Neural cell (in vitro differentiated cells): Measurements from ENCODE around the gene MUC6. TPM values are rescaled to one million over a fixed set of nuclear protein-coding genes. Genes with fewer than 3 reads are reported as not detected.
A peak's percentile ranks its signal among the peaks of the same experiment; 100 is the strongest.
"Not testable (repeated sequence)": the region's sequence is repeated elsewhere in the genome, so short reads cannot be mapped to it uniquely, and the experiment has no call there.

Experiments
- H2AFZ ChIP-seq: fragments of 200-600, 300-800 bp; sonication (generic), shearing (Covaris generic); 2 replicates; pipeline ENCODE4 v1.6.0; 2014; ENCODE audit warnings: low read depth, mild to moderate bottlenecking, antibody characterized with exemption, low read length, moderate library complexity
- H3F3A ChIP-seq: fragments of 200-600 bp; shearing (Covaris generic); 2 replicates; pipeline ENCODE4 v1.6.1; 2016; ENCODE audit warnings: mild to moderate bottlenecking, moderate library complexity, mixed read lengths, antibody characterized with exemption, low read length; ENCODE audit not compliant: insufficient read depth, poor library complexity, severe bottlenecking
- H3K27ac ChIP-seq: fragments of 200-600, 300-800 bp; sonication (generic), shearing (Covaris generic); 2 replicates; pipeline ENCODE4 v1.5.1; 2014; ENCODE audit warnings: mild to moderate bottlenecking, low read length, moderate library complexity
- H3K27me3 ChIP-seq: fragments of 300-800, 200-600 bp; sonication (generic), shearing (Covaris generic); 2 replicates; pipeline ENCODE4 v1.6.0; 2014; ENCODE audit warnings: mild to moderate bottlenecking, low read depth, low read length, moderate library complexity; ENCODE audit not compliant: insufficient read depth
- H3K36me3 ChIP-seq: fragments of 300-800, 200-600 bp; sonication (generic), shearing (Covaris generic); 2 replicates; pipeline ENCODE4 v1.5.1; 2014; ENCODE audit warnings: mild to moderate bottlenecking, antibody characterized with exemption, low read length, moderate library complexity; ENCODE audit not compliant: insufficient read depth
- H3K4me2 ChIP-seq: fragments of 300-800, 200-600 bp; sonication (generic), shearing (Covaris generic); 2 replicates; pipeline ENCODE4 v1.6.0; 2014; ENCODE audit warnings: mild to moderate bottlenecking, low read length
- H3K4me3 ChIP-seq: fragments of 300-800, 200-600 bp; sonication (generic), shearing (Covaris generic); 2 replicates; pipeline ENCODE4 v1.5.1; 2014; ENCODE audit warnings: mild to moderate bottlenecking, low read length, moderate library complexity
- H3K79me2 ChIP-seq: fragments of 200-600 bp; shearing (Covaris generic); replicated peaks from 2 replicates; pipeline ENCODE4 v1.6.0; 2014; ENCODE audit warnings: mild to moderate bottlenecking, low read length, moderate library complexity; ENCODE audit not compliant: insufficient read depth
- H3K9ac ChIP-seq: fragments of 300-800, 200-600 bp; sonication (generic), shearing (Covaris generic); 2 replicates; pipeline ENCODE4 v1.6.1; 2016; ENCODE audit warnings: mild to moderate bottlenecking, low read length, mixed read lengths
- H3K9me2 ChIP-seq: fragments of 200-600 bp; shearing (Covaris generic); 2 replicates; pipeline ENCODE4 v1.6.1; 2016; ENCODE audit warnings: mild to moderate bottlenecking, low read length, mixed read lengths; ENCODE audit not compliant: insufficient read depth
- H3K9me3 ChIP-seq: fragments of 200-600, 300-800 bp; sonication (generic), shearing (Covaris generic); 2 replicates; pipeline ENCODE4 v1.6.1; 2016; ENCODE audit warnings: mild to moderate bottlenecking, mixed run types, low read length, moderate library complexity, mixed read lengths
- H4K20me1 ChIP-seq: fragments of 200-600 bp; shearing (Covaris generic); 2 replicates; pipeline ENCODE4 v1.6.1; 2016; ENCODE audit warnings: mild to moderate bottlenecking, mixed run types; ENCODE audit not compliant: insufficient read depth
- EP300 ChIP-seq: fragments of 450-650 bp; conservative IDR thresholded peaks from 2 replicates; pipeline ENCODE4 v1.6.1; 2014; ENCODE audit warnings: antibody characterized with exemption, mild to moderate bottlenecking, moderate library complexity; ENCODE audit not compliant: poor library complexity, severe bottlenecking
- EZH2 ChIP-seq: fragments of 200-600, 300-800 bp; shearing (Covaris generic), sonication (generic); IDR thresholded peaks from 2 replicates; pipeline ENCODE4 v1.6.1; 2014; ENCODE audit warnings: antibody characterized with exemption, low read length, borderline replicate concordance, mild to moderate bottlenecking; ENCODE audit not compliant: insufficient read depth, poor library complexity, severe bottlenecking
- MXI1 ChIP-seq: fragments of 450-650 bp; conservative IDR thresholded peaks from 2 replicates; pipeline ENCODE4 v1.6.1; 2014; ENCODE audit warnings: antibody characterized with exemption, mild to moderate bottlenecking; ENCODE audit not compliant: poor library complexity, severe bottlenecking
- POLR2AphosphoS5 ChIP-seq: IDR thresholded peaks from 2 replicates; pipeline ENCODE4 v1.6.1; 2012
- RAD21 ChIP-seq: fragments of 450-650 bp; conservative IDR thresholded peaks from 2 replicates; pipeline ENCODE4 v1.6.1; 2014; ENCODE audit warnings: antibody characterized with exemption, mild to moderate bottlenecking, moderate library complexity
- REST ChIP-seq: IDR thresholded peaks from 2 replicates; pipeline ENCODE4 v1.6.1; 2012; ENCODE audit warnings: borderline replicate concordance
- SMC3 ChIP-seq: fragments of 450-650 bp; conservative IDR thresholded peaks from 2 replicates; pipeline ENCODE4 v1.6.1; 2014; ENCODE audit warnings: antibody characterized with exemption, mild to moderate bottlenecking, moderate library complexity; ENCODE audit not compliant: poor library complexity
- TAF1 ChIP-seq: IDR thresholded peaks from 2 replicates; pipeline ENCODE4 v1.6.1; 2012; ENCODE audit warnings: low read depth
- polyA plus RNA-seq: library from polyadenylated mRNA; depleted of rRNA; stranded (reverse); fragments of >200 nt; gene quantifications from 2 replicates; pipeline ENCODE4 v1.2.3, GENCODE V29; 2014
- TF ChIP-seq, protein P1 (sequence below): fragments of 450-650 bp; IDR thresholded peaks from 2 replicates; pipeline ENCODE4 v1.5.1; 2014; ENCODE audit warnings: antibody characterized with exemption, mild to moderate bottlenecking, moderate library complexity; ENCODE audit not compliant: poor library complexity, severe bottlenecking

The MUC6 gene
- polyA plus RNA-seq, 1 donor from 2014 or later, result not detected

DNA sequence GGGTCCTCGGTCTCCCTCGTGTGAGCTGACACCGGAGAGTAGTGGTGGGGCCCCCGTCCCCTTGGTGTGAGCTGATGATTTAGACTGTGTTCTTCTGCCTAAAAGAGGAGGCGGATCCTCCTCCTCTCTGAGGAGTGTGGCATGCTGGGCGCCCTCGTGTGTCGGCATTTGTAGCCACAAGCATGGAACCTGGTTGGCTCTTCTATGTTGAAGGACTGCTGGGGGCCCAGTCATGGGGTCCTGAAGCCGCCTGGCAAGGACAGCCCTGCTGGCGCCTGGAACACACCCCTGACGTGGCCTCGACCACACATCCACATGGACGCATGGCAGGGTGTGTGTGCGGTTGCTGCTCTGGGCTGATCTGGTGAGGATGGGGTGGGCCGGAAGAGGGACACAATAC is 60.7 kb downstream of the MUC6 start:
- Histone ChIP-seq H3K36me3 (no peaks in the 10 kb centered on the region), H3K4me2 (no peak overlapping the region), H4K20me1 (no peaks in the 10 kb centered on the region), H3K9me2 (no peaks in the 10 kb centered on the region), H3K9ac (no peak overlapping the region), H3K79me2 (no peaks in the 10 kb centered on the region), H3K9me3 (no peaks in the 10 kb centered on the region), H3K27me3 (no peaks in the 10 kb centered on the region), H2AFZ (no peak overlapping the region), H3K4me3 (no peak overlapping the region), H3F3A (no peaks in the 10 kb centered on the region), H3K27ac (no peak overlapping the region)
- TF ChIP-seq REST, result no peak
- TF ChIP-seq SMC3, result peak; percentile 50
- no peak for TF ChIP-seq TAF1
- TF ChIP-seq RAD21, result peak; percentile 26
- TF ChIP-seq POLR2AphosphoS5, result no peak
- TF ChIP-seq EZH2, result no peak
- no peak for TF ChIP-seq MXI1
- TF ChIP-seq, protein P1, sequence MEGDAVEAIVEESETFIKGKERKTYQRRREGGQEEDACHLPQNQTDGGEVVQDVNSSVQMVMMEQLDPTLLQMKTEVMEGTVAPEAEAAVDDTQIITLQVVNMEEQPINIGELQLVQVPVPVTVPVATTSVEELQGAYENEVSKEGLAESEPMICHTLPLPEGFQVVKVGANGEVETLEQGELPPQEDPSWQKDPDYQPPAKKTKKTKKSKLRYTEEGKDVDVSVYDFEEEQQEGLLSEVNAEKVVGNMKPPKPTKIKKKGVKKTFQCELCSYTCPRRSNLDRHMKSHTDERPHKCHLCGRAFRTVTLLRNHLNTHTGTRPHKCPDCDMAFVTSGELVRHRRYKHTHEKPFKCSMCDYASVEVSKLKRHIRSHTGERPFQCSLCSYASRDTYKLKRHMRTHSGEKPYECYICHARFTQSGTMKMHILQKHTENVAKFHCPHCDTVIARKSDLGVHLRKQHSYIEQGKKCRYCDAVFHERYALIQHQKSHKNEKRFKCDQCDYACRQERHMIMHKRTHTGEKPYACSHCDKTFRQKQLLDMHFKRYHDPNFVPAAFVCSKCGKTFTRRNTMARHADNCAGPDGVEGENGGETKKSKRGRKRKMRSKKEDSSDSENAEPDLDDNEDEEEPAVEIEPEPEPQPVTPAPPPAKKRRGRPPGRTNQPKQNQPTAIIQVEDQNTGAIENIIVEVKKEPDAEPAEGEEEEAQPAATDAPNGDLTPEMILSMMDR, result no peak
- TF ChIP-seq EP300, result no peak

DNA sequence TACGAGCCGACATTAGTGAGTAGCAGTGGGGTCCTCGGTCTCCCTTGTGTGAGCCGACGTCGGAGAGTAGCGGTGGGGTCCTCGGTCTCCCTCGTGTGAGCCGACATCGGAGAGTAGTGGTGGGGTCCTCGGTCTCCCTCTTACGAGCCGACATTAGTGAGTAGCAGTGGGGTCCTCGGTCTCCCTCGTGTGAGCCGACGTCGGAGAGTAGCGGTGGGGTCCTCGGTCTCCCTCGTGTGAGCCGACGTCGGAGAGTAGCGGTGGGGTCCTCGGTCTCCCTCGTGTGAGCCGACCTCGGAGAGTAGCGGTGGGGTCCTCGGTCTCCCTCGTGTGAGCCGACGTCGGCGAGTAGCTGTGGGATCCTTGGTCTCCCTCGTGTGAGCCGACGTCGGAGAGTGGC is 61.1 kb downstream of the MUC6 start:
- H3K4me2 ChIP-seq, H4K20me1 ChIP-seq, H3K9ac ChIP-seq, H3K27me3 ChIP-seq, H3K27ac ChIP-seq, H3K9me3 ChIP-seq, H3F3A ChIP-seq, H3K9me2 ChIP-seq, H3K4me3 ChIP-seq, H2AFZ ChIP-seq, H3K79me2 ChIP-seq, H3K36me3 ChIP-seq: not testable (repeated sequence)

DNA sequence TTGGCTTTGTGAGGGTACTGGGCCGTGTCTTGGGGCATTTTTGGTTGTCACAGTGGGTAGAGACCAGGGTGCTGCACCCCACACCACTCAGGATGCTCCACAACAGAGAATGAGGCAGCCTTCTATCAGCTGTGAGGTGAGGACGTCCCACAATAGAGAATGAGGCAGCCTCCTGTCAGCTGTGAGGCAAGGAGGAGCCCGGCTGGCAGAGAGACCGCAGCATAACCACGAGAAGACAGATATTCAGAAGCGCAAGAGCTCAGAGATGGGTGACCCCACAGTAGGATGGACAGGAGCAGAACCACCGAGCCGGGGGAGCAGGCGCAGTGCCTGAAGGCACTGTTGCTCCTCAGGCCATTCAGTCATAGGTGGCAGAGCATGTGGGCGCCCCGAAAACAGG is 63.3 kb downstream of the MUC6 start:
- Histone ChIP-seq H3K9ac (no peak overlapping the region), H3K36me3 (no peaks in the 10 kb centered on the region), H3K27me3 (no peaks in the 10 kb centered on the region), H3F3A (no peaks in the 10 kb centered on the region), H4K20me1 (no peaks in the 10 kb centered on the region), H3K79me2 (no peaks in the 10 kb centered on the region), H3K9me2 (no peaks in the 10 kb centered on the region), H3K9me3 (no peaks in the 10 kb centered on the region), H3K4me3 (no peak overlapping the region), H3K27ac (no peak overlapping the region), H2AFZ (no peak overlapping the region), H3K4me2 (no peak overlapping the region)
- TF ChIP-seq REST (no peak), EZH2 (no peak), TAF1 (no peak), SMC3 (no peak), POLR2AphosphoS5 (no peak), EP300 (no peak), RAD21 (no peak), MXI1 (no peak)
- TF ChIP-seq, protein P1, result no peak
